Retinal pigment epithelial cell (primary cell): ENCODE data around the gene PHF21A.

Experiments
- DNase-seq: peaks from one replicate; pipeline ENCODE4 v3.0.0-alpha.2; 2010; ENCODE audit warnings: low read depth
- H3K4me3 ChIP-seq: 2 replicates; pipeline ENCODE4 v1.5.1; 2011; ENCODE audit warnings: mild to moderate bottlenecking, low read length, control low read depth, moderate library complexity
- TF ChIP-seq, protein P1 (sequence below): conservative IDR thresholded peaks from 2 replicates; pipeline ENCODE4 v1.5.1; 2011; ENCODE audit warnings: low read depth, low read length, control low read depth, inconsistent platforms

PHF21A gene

GRCh38 chr11:45942381-45942780 lies 178.9 kb downstream of the PHF21A start:
- TF ChIP-seq, protein P1, sequence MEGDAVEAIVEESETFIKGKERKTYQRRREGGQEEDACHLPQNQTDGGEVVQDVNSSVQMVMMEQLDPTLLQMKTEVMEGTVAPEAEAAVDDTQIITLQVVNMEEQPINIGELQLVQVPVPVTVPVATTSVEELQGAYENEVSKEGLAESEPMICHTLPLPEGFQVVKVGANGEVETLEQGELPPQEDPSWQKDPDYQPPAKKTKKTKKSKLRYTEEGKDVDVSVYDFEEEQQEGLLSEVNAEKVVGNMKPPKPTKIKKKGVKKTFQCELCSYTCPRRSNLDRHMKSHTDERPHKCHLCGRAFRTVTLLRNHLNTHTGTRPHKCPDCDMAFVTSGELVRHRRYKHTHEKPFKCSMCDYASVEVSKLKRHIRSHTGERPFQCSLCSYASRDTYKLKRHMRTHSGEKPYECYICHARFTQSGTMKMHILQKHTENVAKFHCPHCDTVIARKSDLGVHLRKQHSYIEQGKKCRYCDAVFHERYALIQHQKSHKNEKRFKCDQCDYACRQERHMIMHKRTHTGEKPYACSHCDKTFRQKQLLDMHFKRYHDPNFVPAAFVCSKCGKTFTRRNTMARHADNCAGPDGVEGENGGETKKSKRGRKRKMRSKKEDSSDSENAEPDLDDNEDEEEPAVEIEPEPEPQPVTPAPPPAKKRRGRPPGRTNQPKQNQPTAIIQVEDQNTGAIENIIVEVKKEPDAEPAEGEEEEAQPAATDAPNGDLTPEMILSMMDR, result no peak
- DNase-seq, result no peak
- no peak overlapping the region for H3K4me3 ChIP-seq

GRCh38 chr11:45941285-45941684 lies 180.0 kb downstream of the PHF21A start:
- no peak for DNase-seq
- TF ChIP-seq, protein P1, result no peak
- no peak overlapping the region for H3K4me3 ChIP-seq

DNA sequence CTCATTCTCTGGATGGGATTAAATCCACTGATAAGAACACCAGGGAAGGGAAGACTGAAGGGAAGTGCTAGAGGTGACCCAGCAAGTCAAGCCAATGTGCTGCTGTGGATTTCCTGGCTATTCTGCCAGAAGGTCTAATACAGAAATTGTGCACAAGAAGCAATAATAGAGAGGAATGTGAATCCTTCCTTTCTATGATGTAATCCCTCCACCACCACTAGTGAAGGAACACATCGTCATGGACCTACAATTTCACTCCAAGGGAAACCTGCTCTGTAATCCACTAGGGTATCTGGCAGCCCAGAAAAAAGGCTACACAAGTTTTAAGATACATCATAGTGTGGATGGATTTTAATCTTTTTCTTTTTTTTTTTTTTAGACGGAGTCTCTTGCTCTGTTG lies 181.4 kb downstream of the PHF21A start:
- DNase-seq, result no peak
- TF ChIP-seq, protein P1, result no peak
- H3K4me3 ChIP-seq, result no peak overlapping the region

- TF ChIP-seq, protein P1, result no peak
- no peak overlapping the region for H3K4me3 ChIP-seq
- no peak for DNase-seq
Observed at GRCh38 chr11:45937916-45938315, 183.3 kb downstream of the PHF21A start.

DNA sequence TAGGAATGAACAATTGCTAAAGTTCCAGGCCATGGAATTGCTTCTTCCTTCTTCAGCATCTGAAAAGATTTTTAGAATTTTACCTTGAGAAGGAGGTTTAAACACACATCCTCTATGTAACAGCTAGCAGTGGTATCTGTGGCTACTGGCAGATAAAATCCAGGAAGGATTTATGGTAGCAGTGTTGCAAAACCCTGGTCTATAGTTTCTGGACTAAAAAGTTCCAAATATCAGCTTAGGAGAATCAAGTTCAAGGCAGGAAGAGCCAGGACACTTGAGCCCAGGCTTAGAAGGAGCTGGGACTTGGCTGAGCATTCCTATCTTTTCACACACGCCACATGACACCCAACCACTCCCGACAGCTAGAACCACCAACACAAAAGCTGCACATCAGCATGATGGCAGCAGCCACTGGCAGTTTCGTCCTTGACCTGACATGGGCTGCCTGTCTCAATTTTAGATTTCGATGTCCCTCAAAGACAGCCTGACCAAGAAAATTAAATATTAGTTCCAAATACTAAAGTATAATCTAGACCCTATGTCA lies 184.7 kb downstream of the PHF21A start:
- TF ChIP-seq, protein P1, result no peak
- H3K4me3 ChIP-seq, result no peak overlapping the region
- DNase-seq, result no peak

- H3K4me3 ChIP-seq, result no peak overlapping the region
- TF ChIP-seq, protein P1, result no peak
- DNase-seq, result no peak
Observed at GRCh38 chr11:45935349-45936064, 185.7 kb downstream of the PHF21A start.

DNA sequence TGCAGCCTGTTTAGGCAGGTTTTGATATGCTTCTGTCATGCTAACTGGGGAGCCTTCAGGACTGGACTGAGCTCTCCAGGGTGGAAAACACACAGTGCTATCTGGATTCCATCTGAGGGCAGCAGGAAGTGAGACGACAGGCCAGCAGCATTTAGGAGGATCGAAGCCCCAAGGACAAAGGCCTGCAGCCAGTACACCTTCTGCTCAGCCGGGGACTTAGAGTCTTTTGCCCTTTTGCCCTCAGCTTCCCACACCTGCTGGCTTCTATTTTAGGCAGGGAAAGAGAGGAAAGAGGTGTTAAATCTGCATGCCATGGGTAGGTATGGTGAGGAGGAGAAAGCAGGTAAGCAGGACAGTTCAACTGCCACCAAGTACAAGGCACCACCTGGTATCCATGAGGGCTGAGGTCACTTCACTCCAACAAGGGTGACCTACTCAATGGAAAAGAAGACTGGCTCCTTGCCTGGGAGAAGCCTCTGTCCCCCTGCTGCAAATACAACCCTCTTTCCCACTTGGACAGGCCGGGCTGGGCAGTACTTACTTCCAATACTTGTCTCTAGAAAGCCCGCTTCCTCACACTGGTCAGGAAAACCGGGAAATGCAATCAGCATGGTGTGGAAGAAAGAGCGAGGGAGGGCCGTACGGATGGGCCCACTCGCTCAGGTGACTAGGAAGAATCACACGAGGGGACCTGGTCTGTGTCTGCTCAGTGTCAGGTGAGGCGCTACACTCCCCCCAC lies 186.5 kb downstream of the PHF21A start:
- no peak overlapping the region for H3K4me3 ChIP-seq
- TF ChIP-seq, protein P1, result no peak
- no peak for DNase-seq
